ENCODE data around the gene WFDC5. TPM values are rescaled to one million over a fixed set of nuclear protein-coding genes. Genes with fewer than 3 reads are reported as not detected.

WFDC5 gene
- total and polyA plus RNA-seq, 9 of the 15 experiments (the other 6 are each of a cell fraction or from before 2014, with no cell fraction given) = not detected

DNA sequence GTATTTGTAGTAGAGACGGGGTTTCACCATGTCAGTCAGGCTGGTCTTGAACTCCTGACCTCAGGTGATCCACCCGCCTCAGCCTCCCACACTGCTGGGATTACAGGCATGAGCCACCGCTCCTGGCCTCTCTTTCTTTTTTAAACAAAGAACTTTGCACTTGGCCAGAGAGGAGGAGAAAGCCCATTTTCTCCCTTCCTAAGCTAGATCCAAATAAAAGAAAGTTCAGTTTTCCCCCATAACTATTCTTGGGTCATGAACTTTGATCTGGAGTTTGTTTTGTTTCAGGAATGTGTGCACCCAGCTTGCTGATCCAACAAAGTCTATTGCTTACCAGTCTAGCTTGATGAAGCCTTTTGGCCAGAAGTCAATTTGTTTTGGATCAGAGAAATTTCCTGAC lies 37.4 kb downstream of the WFDC5 start:
- no peak for FAIRE-seq
- no peaks in the 10 kb centered on the region for H3K9me3 ChIP-seq (replicated peaks; ENCODE audit: control insufficient read depth, insufficient read depth, low read depth, low read length)

DNA sequence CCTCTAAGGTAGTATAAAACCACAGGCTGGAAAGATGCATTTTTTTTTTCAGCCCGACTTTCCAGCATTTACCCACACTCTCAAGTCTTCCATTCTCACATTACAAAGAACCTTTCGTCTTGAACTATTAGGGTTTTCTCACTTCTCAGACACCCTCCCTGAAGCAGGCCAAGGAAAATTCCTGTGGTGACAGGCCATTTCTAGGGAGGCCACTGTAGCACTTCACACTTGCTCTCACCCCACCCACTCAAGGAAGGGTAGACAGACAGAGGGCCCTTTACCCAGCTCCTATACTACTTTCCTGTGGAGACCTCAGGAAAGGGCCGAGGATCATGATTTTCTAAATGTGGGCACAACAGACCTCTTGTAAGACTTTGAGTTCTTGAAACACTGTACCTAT lies 41.8 kb downstream of the WFDC5 start:
- no peak for FAIRE-seq
- no TSS peak for BruUV-seq (replicated peaks)

More for the DNA sequence above, 37.4 kb downstream of the WFDC5 start:
- no peaks in the 10 kb centered on the region for H3K79me2 ChIP-seq (ENCODE audit: control insufficient read depth, insufficient read depth, low read length)
- no peaks in the 10 kb centered on the region for H4K20me1 ChIP-seq (replicated peaks; ENCODE audit: control insufficient read depth, insufficient read depth, low read length)
- DNase-seq (ENCODE audit: extremely low read depth in 1 of 4, low spot score in 3 of 4) (no peak), ATAC-seq (no peak)
- H3K4me2 ChIP-seq (ENCODE audit: insufficient read depth, low read length) = no peak overlapping the region
- BruUV-seq (replicated peaks) = no TSS peak
- H2AFZ ChIP-seq (ENCODE audit: low read depth, low read length) = no peak overlapping the region
- H3K36me3 ChIP-seq (ENCODE audit: control insufficient read depth, insufficient read depth, low read length) = peaks cover 42% of the 10 kb centered on the region; the same call in 2 of the 3 replicates
- no peak overlapping the region for H3K9ac ChIP-seq (ENCODE audit: insufficient read depth in 1 of 2, low read depth in 2 of 2, low read length in 2 of 2)
- WGBS (ENCODE audit: insufficient coverage, low coverage, missing lambda C conversion rate) = 82% methylated on average over 3 of the region's 3 CpGs
- no peak for TF ChIP-seq HDAC6 (IDR thresholded peaks at IDR 0.05; ENCODE audit: low read depth, low read length)
- TF ChIP-seq FOXK1 (CRISPR knock-in tag; IDR thresholded peaks at IDR 0.05; ENCODE audit: borderline replicate concordance) = no peak
- TF ChIP-seq, protein P1, sequence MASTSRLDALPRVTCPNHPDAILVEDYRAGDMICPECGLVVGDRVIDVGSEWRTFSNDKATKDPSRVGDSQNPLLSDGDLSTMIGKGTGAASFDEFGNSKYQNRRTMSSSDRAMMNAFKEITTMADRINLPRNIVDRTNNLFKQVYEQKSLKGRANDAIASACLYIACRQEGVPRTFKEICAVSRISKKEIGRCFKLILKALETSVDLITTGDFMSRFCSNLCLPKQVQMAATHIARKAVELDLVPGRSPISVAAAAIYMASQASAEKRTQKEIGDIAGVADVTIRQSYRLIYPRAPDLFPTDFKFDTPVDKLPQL (IDR thresholded peaks at IDR 0.05; ENCODE audit: extremely low read depth, insufficient read length) = no peak
- no peak for TF ChIP-seq ZNF324 (CRISPR knock-in tag; IDR thresholded peaks at IDR 0.05)
- no peak for TF ChIP-seq ZNF644 (tag; IDR thresholded peaks at IDR 0.05; ENCODE audit: low read depth)
- no peak for TF ChIP-seq ETV5 (CRISPR knock-in tag; IDR thresholded peaks at IDR 0.05; ENCODE audit: low read depth)
- TF ChIP-seq TFAM (CRISPR knock-in tag; conservative IDR thresholded peaks at IDR 0.05) = no peak
- TF ChIP-seq C11orf30 (IDR thresholded peaks at IDR 0.05; ENCODE audit: low read depth) = no peak
- H3K4me1 ChIP-seq (replicated peaks in 1 of 2; ENCODE audit: control insufficient read depth in 2 of 2, insufficient read depth in 2 of 2, low read length in 2 of 2) = no peaks in the 10 kb centered on the region
- in situ Hi-C loops (cut with MboI) (no loop called here), intact Hi-C loops (cut with micrococcal nuclease) (no loop called here)
- H3K27ac ChIP-seq (ENCODE audit: extremely low read depth, low read depth, low read length) = no peak overlapping the region
- POLR2A ChIA-PET = interaction anchor here (0.7 to 1.0 kb wide), 3 partner anchors 10 to 609 kb away, joined by 3 read pairs; no protein-coding TSS in a partner anchor
- CTCF ChIA-PET (ENCODE audit: low intra/inter-chr PET ratio) = no interaction called here
- no peak overlapping the region for H3K4me3 ChIP-seq
- H3K27me3 ChIP-seq (ENCODE audit: control insufficient read depth in 2 of 2, insufficient read depth in 2 of 2, low read length in 2 of 2) = no peaks in the 10 kb centered on the region
- H3K9me1 ChIP-seq (ENCODE audit: control insufficient read depth, insufficient read depth, low read length) = no peaks in the 10 kb centered on the region

More for the DNA sequence above, 41.8 kb downstream of the WFDC5 start:
- DNase-seq (ENCODE audit: extremely low read depth in 1 of 4, low spot score in 3 of 4) (no peak), ATAC-seq (no peak)
- WGBS (ENCODE audit: insufficient coverage, low coverage, missing lambda C conversion rate) = 93% methylated on average over 3 of the region's 3 CpGs
- Histone ChIP-seq H3K27me3 (ENCODE audit: control insufficient read depth in 2 of 2, insufficient read depth in 2 of 2, low read length in 2 of 2) (no peaks in the 10 kb centered on the region), H3K27ac (ENCODE audit: extremely low read depth, low read depth, low read length) (no peak overlapping the region), H4K20me1 (replicated peaks; ENCODE audit: control insufficient read depth, insufficient read depth, low read length) (0 out of 2 replicates have a peak, but pooled peaks cover 4% of the 10 kb centered on the region), H3K36me3 (ENCODE audit: control insufficient read depth, insufficient read depth, low read length) (peaks cover 28% of the 10 kb centered on the region), H3K9me1 (ENCODE audit: control insufficient read depth, insufficient read depth, low read length) (no peaks in the 10 kb centered on the region), H3K9me3 (replicated peaks; ENCODE audit: control insufficient read depth, insufficient read depth, low read depth, low read length) (no peaks in the 10 kb centered on the region), H3K79me2 (ENCODE audit: control insufficient read depth, insufficient read depth, low read length) (no peaks in the 10 kb centered on the region), H3K4me3 (no peak overlapping the region), H3K4me1 (replicated peaks in 1 of 2; ENCODE audit: control insufficient read depth in 2 of 2, insufficient read depth in 2 of 2, low read length in 2 of 2) (peaks cover 2 to 15% of the 10 kb centered on the region in 2 experiments; a peak in 4 of 5 replicates), H3K9ac (ENCODE audit: insufficient read depth in 1 of 2, low read depth in 2 of 2, low read length in 2 of 2) (no peak overlapping the region), H2AFZ (ENCODE audit: low read depth, low read length) (no peak overlapping the region), H3K4me2 (ENCODE audit: insufficient read depth, low read length) (no peak overlapping the region)
- in situ Hi-C loops (cut with MboI) (no loop called here), intact Hi-C loops (cut with micrococcal nuclease) (no loop called here)
- CTCF ChIA-PET (ENCODE audit: low intra/inter-chr PET ratio) = no interaction called here
- no peak for TF ChIP-seq HSF4 (CRISPR knock-in tag; IDR thresholded peaks at IDR 0.05; ENCODE audit: borderline replicate concordance)
- TF ChIP-seq RBBP5 (IDR thresholded peaks at IDR 0.05; ENCODE audit: borderline replicate concordance, insufficient read depth, low read length, poor library complexity, severe bottlenecking) = no peak
- TF ChIP-seq, protein P2, sequence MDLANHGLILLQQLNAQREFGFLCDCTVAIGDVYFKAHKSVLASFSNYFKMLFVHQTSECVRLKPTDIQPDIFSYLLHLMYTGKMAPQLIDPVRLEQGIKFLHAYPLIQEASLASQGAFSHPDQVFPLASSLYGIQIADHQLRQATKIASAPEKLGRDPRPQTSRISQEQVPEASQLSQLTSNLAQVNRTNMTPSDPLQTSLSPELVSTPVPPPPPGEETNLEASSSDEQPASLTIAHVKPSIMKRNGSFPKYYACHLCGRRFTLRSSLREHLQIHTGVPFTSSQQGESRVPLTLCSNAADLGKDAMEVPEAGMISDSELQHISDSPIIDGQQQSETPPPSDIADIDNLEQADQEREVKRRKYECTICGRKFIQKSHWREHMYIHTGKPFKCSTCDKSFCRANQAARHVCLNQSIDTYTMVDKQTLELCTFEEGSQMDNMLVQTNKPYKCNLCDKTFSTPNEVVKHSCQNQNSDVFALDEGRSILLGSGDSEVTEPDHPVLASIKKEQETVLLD (IDR thresholded peaks at IDR 0.05) = no peak
- TF ChIP-seq CHD4 (IDR thresholded peaks at IDR 0.05; ENCODE audit: insufficient read depth, insufficient replicate concordance, low read depth, low read length, poor library complexity, severe bottlenecking) = no peak
- no peak for TF ChIP-seq CEBPB (tag; IDR thresholded peaks at IDR 0.05)
- POLR2A ChIA-PET = interaction anchor here (0.5 to 1.1 kb wide), 2 partner anchors 13 to 114 kb away, joined by 3 to 4 read pairs; no protein-coding TSS in a partner anchor

Measured in K562 (cell line).